BLaER1 (cell line): ENCODE data around the gene LCN12.
A peak's percentile ranks its signal among the peaks of the same experiment; 100 is the strongest.
"Not testable (repeated sequence)": the region's sequence is repeated elsewhere in the genome, so short reads cannot be mapped to it uniquely, and the experiment has no call there.

ENCODE experiments used
- H3K27ac ChIP-seq: shearing (Covaris generic); formaldehyde crosslinking; 2 replicates; pipeline ENCODE4 v1.8.1; 2022
- H3K27me3 ChIP-seq: shearing (Covaris generic); formaldehyde crosslinking; 2 replicates; pipeline ENCODE4 v1.8.1; 2022
- H3K36me3 ChIP-seq: shearing (Covaris generic); formaldehyde crosslinking; 2 replicates; pipeline ENCODE4 v1.8.1; 2022
- H3K4me1 ChIP-seq: shearing (Covaris generic); formaldehyde crosslinking; 2 replicates; pipeline ENCODE4 v1.8.1; 2022
- H3K4me2 ChIP-seq: shearing (Covaris generic); formaldehyde crosslinking; 2 replicates; pipeline ENCODE4 v1.8.1; 2022
- H3K4me3 ChIP-seq: shearing (Covaris generic); formaldehyde crosslinking; 2 replicates; pipeline ENCODE4 v1.8.1; 2022
- H3K9ac ChIP-seq: shearing (Covaris generic); formaldehyde crosslinking; 2 replicates; pipeline ENCODE4 v1.8.1; 2022
- H3K9me3 ChIP-seq: shearing (Covaris generic); formaldehyde crosslinking; 2 replicates; pipeline ENCODE4 v1.8.1; 2022
- H4K20me1 ChIP-seq: shearing (Covaris generic); formaldehyde crosslinking; 2 replicates; pipeline ENCODE4 v1.8.1; 2022
- Cebpa-rat ChIP-seq: shearing (Covaris generic); IDR thresholded peaks from 2 replicates; pipeline ENCODE4 v1.8.1; 2022

LCN12 gene

GRCh38 chr9:136996361-136997292, 44.6 kb downstream of the LCN12 start, which contains the start of gene CLIC3:
Gene CLIC3, minus strand, starts transcription at chr9:136996568. Its CDS starts 25 bp downstream, at chr9:136996543.
- Histone ChIP-seq H3K27me3 (no peaks in the 10 kb centered on the region), H3K27ac (peak within 1 kb of the TSS; percentile 46; the same call in 1 of the 2 replicates), H3K4me2 (peak within 1 kb of the TSS; percentile 84)

DNA sequence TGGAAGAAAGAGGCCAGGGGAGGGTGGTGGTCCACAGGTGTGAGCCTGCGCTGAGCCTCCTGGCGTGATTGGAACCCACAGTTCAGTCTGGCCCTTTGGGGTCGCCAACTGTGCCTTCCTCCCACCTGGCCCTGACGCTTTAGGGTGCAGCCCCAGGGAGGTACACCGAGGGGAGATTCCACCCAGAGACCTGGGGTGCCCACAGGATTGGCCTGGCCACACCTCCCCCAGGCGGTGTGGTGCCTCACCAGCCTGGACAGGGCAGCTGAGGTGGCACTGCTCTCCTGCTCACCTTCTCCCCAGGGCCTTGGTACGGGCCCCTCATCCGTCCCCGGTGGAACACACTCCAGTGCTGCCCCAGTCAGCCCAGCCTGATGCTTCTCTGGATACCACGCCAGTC, 45.3 kb downstream of the LCN12 start:
- Histone ChIP-seq H3K4me2 (peak overlapping the region; percentile 84), H4K20me1 (peaks cover 24% of the 10 kb centered on the region), H3K4me1 (peaks cover 75% of the 10 kb centered on the region), H3K27ac (no peak overlapping the region), H3K36me3 (peaks cover 15% of the 10 kb centered on the region), H3K9ac (no peak overlapping the region), H3K27me3 (no peaks in the 10 kb centered on the region), H3K4me3 (no peak overlapping the region), H3K9me3 (no peaks in the 10 kb centered on the region)
- TF ChIP-seq Cebpa-rat = no peak

More at GRCh38 chr9:136996361-136997292, 44.6 kb downstream of the LCN12 start, which contains the start of gene CLIC3:
- Histone ChIP-seq H3K4me3 (no peak within 1 kb of the TSS), H4K20me1 (peaks cover 24% of the 10 kb centered on the region), H3K4me1 (peaks cover 77% of the 10 kb centered on the region), H3K9me3 (no peaks in the 10 kb centered on the region), H3K9ac (peak within 1 kb of the TSS; percentile 66), H3K36me3 (peaks cover 15% of the 10 kb centered on the region)
- TF ChIP-seq Cebpa-rat = no peak

GRCh38 chr9:136997830-136998234, 45.8 kb downstream of the LCN12 start:
- no peak for TF ChIP-seq Cebpa-rat
- no peaks in the 10 kb centered on the region for H3K9me3 ChIP-seq
- H3K27me3 ChIP-seq = no peaks in the 10 kb centered on the region
- peaks cover 20% of the 10 kb centered on the region for H4K20me1 ChIP-seq
- peaks cover 15% of the 10 kb centered on the region for H3K36me3 ChIP-seq
- H3K4me3 ChIP-seq = no peak overlapping the region
- no peak overlapping the region for H3K27ac ChIP-seq
- H3K4me2 ChIP-seq = peak overlapping the region; percentile 84
- H3K4me1 ChIP-seq = peaks cover 72% of the 10 kb centered on the region
- H3K9ac ChIP-seq = no peak overlapping the region

- Histone ChIP-seq H3K27me3 (no peaks in the 10 kb centered on the region), H3K9ac (no peak overlapping the region), H3K27ac (0 out of 2 replicates have a peak overlapping the region, but pooled peaks have one; percentile 2), H3K9me3 (peaks cover 11% of the 10 kb centered on the region; the same call in 1 of the 2 replicates), H4K20me1 (0 out of 2 replicates have a peak, but pooled peaks cover 5% of the 10 kb centered on the region), H3K4me2 (peak overlapping the region; percentile 46), H3K4me3 (no peak overlapping the region), H3K36me3 (no peaks in the 10 kb centered on the region), H3K4me1 (peaks cover 53% of the 10 kb centered on the region)
- TF ChIP-seq Cebpa-rat = no peak
These were observed 48.3 kb downstream of the LCN12 start for GRCh38 chr9:137000177-137000930.

- peaks cover 52% of the 10 kb centered on the region for H3K4me1 ChIP-seq
- no peaks in the 10 kb centered on the region for H3K27me3 ChIP-seq
- H3K27ac ChIP-seq = no peak overlapping the region
These were observed 50.0 kb downstream of the LCN12 start for GRCh38 chr9:137001857-137002645.

DNA sequence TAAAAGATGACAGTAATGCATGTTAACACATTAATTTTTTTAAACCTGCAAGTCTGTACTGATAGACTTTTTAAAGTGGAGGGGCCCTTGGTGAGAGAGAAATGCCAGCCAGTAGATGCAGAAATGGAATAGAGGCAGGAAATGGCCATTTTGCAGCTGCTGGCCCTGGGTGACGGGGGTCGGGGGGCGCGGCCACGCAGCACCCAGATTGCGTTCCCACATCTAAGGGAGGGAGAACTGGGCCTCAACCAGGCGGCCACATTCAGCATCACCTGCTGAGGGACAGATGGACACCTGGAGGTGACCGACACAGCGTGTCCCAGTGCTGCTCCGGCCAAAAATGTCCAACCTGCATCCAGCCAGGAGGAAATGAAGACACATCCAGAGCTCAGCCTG, 50.6 kb downstream of the LCN12 start:
- Histone ChIP-seq H3K27ac (no peak overlapping the region), H4K20me1 (no peaks in the 10 kb centered on the region), H3K4me1 (peaks cover 51% of the 10 kb centered on the region), H3K27me3 (no peaks in the 10 kb centered on the region), H3K9ac (no peak overlapping the region), H3K4me2 (no peak overlapping the region), H3K4me3 (no peak overlapping the region), H3K9me3 (peaks cover 15% of the 10 kb centered on the region; the same call in 1 of the 2 replicates), H3K36me3 (peaks cover 2% of the 10 kb centered on the region; the same call in 1 of the 2 replicates)
- TF ChIP-seq Cebpa-rat = no peak

More at GRCh38 chr9:137001857-137002645, 50.0 kb downstream of the LCN12 start:
- H3K9me3 ChIP-seq = peaks cover 15% of the 10 kb centered on the region; the same call in 1 of the 2 replicates
- H3K36me3 ChIP-seq = no peaks in the 10 kb centered on the region
- no peak overlapping the region for H3K4me3 ChIP-seq
- H3K4me2 ChIP-seq = no peak overlapping the region
- H4K20me1 ChIP-seq = no peaks in the 10 kb centered on the region
- TF ChIP-seq Cebpa-rat = no peak
- no peak overlapping the region for H3K9ac ChIP-seq

GRCh38 chr9:137004285-137004684, 52.2 kb downstream of the LCN12 start:
- H3K27ac ChIP-seq, H4K20me1 ChIP-seq, H3K36me3 ChIP-seq, H3K9ac ChIP-seq, H3K4me3 ChIP-seq, H3K4me2 ChIP-seq, H3K27me3 ChIP-seq: not testable (repeated sequence)
- peaks cover 15% of the 10 kb centered on the region; the same call in 1 of the 2 replicates for H3K9me3 ChIP-seq
- H3K4me1 ChIP-seq = peaks cover 43% of the 10 kb centered on the region
